GM21528 (cell line): ENCODE measurements around the gene KMT2D.
A peak's percentile ranks its signal among the peaks of the same experiment; 100 is the strongest.
"Not testable (repeated sequence)": the region's sequence is repeated elsewhere in the genome, so short reads cannot be mapped to it uniquely, and the experiment has no call there.

ENCODE experiments used
- ATAC-seq: cut with Tn5 transposase; IDR thresholded peaks from one replicate; pipeline ENCODE4 v1.9.1; 2021; ENCODE audit warnings: mild to moderate bottlenecking, moderate library complexity; ENCODE audit not compliant: unreplicated experiment, low FRiP score

The KMT2D gene

DNA sequence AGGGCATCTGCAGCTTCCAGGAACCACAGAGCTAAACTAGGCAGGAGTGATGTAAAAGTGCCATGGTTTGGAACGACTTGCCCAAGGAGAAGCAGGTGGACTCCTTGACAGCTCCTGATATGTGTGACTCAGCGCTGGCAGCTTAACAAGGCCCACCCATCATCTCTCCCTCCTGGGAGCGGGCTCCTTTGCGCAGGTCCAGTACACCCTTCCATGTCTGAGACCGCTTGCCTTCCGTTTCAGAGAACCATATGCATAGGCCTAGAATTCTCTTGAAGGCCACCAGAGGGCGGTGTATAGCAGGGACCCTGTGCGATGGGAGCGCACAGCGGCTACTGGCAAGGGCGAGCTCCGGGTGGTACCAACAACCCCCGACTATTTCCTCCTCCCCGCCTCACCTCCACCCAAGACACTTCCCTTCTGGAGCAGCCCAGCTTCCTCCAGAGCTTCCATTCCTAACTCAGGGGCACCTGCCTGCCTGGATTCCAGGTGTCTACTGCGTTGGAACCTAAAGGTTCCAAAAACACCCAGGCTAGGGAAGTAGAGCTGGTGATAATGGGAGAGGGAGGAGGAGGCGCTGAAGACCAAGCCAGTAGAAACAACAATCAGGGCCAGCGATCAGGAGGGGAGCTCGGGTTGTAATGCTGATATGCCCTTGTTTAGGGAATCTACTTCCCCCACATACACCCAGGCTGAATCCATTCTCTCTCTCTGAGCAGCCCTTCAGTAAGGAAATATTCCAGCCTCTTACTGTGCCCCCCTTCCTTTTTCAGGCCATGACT is 27.7 kb upstream of the KMT2D start:
- ATAC-seq, result no peak

DNA sequence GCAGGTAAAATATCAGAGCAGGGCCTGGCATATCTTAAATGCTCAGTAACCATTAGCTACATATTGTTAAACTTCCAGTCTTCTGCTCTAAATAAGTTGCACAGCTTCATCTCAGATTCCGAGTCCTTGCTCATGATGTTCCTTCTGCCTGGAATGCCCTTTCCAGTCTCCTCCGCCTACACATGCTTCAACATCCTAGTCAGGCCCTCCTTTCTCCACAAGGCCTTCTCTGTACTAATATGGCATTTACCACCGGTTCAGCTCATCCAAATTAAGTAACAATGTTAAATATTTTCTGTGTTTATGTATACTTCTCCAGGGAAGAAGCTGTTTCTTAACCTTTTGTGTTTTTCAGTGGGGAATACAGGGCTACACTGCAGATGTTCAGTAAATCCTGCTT is 25.5 kb upstream of the KMT2D start:
- ATAC-seq, result no peak

DNA sequence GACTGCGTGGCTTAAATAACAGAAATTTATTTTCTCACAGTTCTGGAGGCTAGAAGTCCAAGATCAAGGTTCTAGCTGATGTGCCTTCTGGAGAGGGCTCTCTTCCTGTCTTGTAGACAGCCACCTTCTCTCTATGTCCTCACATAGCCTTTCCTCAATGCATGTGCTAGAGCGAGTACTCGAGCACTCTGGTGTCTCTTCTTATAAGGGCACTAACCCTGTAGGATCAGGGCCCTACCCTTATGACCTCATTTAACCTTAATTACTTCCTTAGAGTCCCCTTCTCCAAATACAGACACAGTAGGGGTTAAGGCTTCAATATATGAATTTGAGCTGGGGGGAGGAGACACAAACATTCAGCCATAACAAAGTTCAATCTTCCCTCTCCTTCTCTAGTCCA is 23.8 kb upstream of the KMT2D start:
- ATAC-seq, result no peak

- no peak for ATAC-seq
Measured at GRCh38 chr12:49079793-49080192, 19.2 kb upstream of the KMT2D start.

GRCh38 chr12:49070971-49071370 is 10.4 kb upstream of the KMT2D start:
- ATAC-seq, result no peak

- peak; percentile 92 for ATAC-seq
Measured at GRCh38 chr12:49069507-49070346, 9.1 kb upstream of the KMT2D start, which contains the start of gene RHEBL1. RHEBL1 (minus strand) TSS chr12:49069979; CDS start chr12:49069785, 194 bp downstream.

GRCh38 chr12:49068879-49069506 is 8.4 kb upstream of the KMT2D start:
- ATAC-seq, result no peak

DNA sequence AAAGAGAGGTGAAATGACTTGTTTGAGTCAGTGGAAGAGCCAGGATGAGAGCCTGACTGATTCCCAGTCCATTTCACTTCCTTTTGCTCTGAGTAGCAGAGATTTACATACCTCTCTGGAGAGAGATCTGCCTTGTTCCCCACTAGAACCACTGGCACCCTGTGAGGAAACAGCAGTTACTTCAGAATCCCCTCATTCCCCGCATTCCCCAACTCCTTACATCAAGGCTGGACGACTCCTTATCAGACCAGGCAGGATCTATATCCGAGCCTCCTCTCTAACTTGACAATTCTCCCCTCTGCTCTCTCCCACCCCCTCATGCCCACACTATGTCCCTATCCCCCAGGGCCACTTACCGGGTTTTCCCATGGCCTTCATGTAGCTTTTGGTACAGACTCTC is 5.5 kb upstream of the KMT2D start:
- ATAC-seq, result no peak

GRCh38 chr12:49064767-49065152 is 4.2 kb upstream of the KMT2D start:
- no peak for ATAC-seq

DNA sequence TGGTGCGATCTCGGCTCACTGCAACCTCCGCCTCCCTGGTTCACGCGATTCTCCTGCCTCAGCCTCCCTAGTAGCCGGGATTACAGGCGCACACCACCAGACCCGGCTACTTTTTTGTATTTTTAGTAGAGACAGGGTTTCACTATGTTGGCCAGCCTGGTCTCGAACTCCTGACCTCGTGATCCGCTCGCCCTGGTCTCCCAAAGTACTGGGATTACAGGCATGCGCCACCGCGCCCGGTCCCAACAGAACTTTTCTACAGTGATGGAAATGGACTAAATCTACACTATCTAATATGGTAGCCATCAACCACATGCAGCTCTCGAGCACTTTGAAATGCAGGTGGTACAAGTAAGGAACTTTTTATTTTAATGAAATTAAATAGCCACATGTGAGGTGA is 1.3 kb upstream of the KMT2D start:
- ATAC-seq, result not testable (repeated sequence)

- no peak for ATAC-seq
Measured at GRCh38 chr12:49061157-49061650, 610 bp upstream of the KMT2D start.

DNA sequence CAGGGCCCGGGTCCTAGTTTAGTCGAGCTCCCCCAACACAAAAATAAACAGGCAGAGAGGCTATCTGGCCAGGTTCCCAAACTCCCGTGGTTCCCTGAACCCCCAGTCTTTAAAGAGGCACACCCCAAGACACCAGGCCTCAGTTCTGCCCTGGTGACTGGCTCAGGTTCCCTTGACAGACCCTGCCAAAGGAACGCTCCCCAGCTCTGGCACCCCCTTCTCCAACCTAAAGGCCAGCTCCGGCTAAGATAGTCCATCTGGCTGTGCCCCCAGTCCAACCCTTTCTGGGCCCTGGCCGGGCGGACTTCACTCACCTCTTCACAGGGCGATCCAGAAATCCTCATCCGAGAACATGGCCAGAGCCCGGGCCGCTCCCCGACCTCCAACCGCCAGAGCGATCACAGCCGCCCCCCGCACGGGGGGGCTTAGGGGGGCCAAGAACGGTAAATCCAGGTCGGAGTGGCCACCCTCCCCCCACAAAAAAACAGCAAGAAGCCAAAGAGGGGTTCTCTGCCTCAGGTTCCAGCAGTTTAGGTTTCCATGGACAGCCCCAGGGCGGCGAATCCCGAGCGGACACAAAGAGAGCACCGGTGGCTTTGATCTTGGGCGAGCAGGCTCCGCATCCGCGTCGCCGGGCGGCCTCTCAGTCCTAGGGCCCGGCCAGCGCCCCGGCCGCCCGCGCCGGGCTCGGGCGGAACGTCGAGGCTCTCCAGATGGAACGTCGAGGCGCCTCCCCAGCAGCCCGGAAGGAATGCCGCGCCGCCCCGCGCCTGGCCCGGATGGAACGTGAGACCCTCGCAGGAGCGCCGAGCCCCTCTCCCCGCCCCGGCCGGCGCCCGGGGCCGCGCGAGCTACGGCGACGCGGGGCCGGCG is 1.1 kb downstream of the KMT2D start:
- ATAC-seq, result peak; percentile 21

GRCh38 chr12:49059045-49059298 is 1.6 kb downstream of the KMT2D start:
- no peak for ATAC-seq

DNA sequence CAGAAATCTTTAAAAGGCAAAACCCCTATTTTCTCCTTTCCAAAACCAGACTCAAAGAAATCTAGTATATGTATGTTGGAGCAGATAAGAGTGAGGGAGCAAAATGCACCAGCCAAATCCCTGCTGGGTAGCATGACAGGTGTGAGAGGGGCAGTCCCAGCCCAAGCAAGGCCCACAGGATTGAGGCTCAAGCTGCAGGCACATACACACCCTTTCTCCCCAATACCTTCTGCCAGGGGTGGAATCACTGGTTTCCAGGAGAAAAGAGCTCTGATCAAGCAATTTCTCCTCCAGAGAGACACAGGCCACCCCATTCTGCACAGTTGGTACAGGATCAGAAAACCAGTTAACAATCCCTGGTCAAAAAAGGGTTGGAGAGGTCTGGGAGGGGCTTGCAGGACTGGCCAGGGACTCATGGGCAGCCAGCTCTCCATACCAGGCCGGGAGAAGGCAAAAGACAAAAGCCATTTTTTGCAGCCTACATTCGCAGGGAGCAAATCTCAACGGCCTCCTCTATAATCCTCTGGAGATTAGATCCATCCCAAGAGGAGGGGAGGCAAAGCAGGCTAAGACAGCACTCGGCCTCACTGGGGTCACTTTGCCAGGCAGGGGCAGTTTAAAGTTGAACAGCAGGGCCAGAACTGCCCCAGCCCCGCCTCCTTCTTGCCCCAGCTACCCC is 2.1 kb downstream of the KMT2D start:
- no peak for ATAC-seq

GRCh38 chr12:49057888-49058287 is 2.7 kb downstream of the KMT2D start:
- ATAC-seq, result no peak

GRCh38 chr12:49055978-49056754 is 4.4 kb downstream of the KMT2D start:
- peak; percentile 42 for ATAC-seq

- ATAC-seq, result no peak
Measured at GRCh38 chr12:49055092-49055491, 5.5 kb downstream of the KMT2D start.

DNA sequence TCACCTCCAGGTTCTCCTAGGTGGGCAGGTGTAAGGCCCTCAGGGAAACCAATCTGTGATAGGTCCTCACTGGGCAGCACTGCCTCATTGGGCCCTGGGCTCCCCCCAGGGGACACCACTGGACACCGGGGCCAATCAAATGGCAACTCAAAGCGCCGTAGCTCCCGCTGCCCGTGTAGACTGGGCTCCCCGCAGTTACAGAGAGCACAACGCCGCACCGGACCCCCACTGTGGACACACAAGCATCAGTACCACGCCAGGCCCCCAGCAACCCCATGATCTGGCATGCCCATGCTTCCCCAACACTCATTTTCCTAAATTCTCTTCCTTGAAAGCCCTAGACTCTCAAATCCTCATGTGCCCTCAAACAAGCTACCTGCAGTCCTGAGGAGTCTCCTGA is 6.1 kb downstream of the KMT2D start:
- ATAC-seq, result no peak

DNA sequence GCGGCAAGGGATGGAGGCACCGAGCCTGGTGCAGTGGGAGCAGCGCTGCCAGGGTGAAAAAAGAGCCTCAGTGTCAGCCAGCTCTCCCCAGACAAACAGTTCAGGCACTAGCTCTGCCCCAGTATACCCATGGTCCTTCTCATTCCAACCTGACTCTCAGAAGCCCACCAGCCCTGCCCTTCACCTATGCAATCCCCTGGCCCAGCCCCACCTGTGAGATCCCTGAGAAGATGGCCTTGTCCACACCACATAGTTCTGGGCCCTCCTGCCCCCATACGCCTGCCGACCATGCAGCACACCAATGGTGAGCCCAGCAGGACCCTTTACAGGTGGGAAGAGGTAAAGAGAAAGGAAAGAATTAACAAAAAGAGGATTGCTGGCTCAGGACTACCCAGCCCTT is 6.5 kb downstream of the KMT2D start:
- no peak for ATAC-seq
